ENCODE data around the gene LTV1.

The LTV1 gene

GRCh38 chr6:143821359-143821758 is 21.8 kb upstream of the LTV1 start:
- no peaks in the 10 kb centered on the region for H3K4me1 ChIP-seq
- no peak for TF ChIP-seq CTCF (IDR thresholded peaks at IDR 0.05; ENCODE audit: low read depth, low read length)
- DNase-seq, result no peak
- H3K4me3 ChIP-seq (ENCODE audit: low read depth, low read length), result no peak overlapping the region
- H3K27me3 ChIP-seq, result no peaks in the 10 kb centered on the region
- no peaks in the 10 kb centered on the region for H3K9me3 ChIP-seq
- no peaks in the 10 kb centered on the region for H3K36me3 ChIP-seq

GRCh38 chr6:143822584-143823024 is 20.5 kb upstream of the LTV1 start:
- no peak overlapping the region for H3K4me3 ChIP-seq (ENCODE audit: low read depth, low read length)
- DNase-seq, result no peak
- no peaks in the 10 kb centered on the region for H3K27me3 ChIP-seq
- H3K36me3 ChIP-seq, result no peaks in the 10 kb centered on the region
- H3K9me3 ChIP-seq, result no peaks in the 10 kb centered on the region
- no peaks in the 10 kb centered on the region for H3K4me1 ChIP-seq
- no peak for TF ChIP-seq CTCF (IDR thresholded peaks at IDR 0.05; ENCODE audit: low read depth, low read length)

DNA sequence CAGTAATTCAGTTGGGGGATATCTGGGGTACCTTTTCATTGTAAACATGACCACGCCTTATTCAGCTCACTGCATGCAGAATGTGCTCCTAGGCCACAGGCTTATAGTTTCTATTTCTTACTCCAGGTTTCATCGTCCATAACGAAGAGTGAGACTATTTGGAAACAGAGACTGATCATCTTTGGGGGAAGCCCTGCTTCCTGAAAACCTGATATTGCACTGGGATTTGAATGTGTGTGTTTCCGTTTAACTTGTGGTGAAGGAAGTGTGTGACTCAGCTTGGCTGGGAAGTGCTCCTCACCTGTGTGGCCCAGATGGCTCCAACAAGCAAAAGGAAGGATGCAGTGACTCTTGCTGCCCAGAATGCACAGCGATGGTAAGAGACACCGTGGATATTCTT is 19.6 kb upstream of the LTV1 start:
- DNase-seq, result no peak
- no peaks in the 10 kb centered on the region for H3K27me3 ChIP-seq
- H3K4me1 ChIP-seq, result no peaks in the 10 kb centered on the region
- no peak for TF ChIP-seq CTCF (IDR thresholded peaks at IDR 0.05; ENCODE audit: low read depth, low read length)
- H3K36me3 ChIP-seq, result no peaks in the 10 kb centered on the region
- H3K4me3 ChIP-seq (ENCODE audit: low read depth, low read length), result no peak overlapping the region
- no peaks in the 10 kb centered on the region for H3K9me3 ChIP-seq

- no peaks in the 10 kb centered on the region for H3K9me3 ChIP-seq
- H3K36me3 ChIP-seq, result no peaks in the 10 kb centered on the region
- TF ChIP-seq CTCF (IDR thresholded peaks at IDR 0.05; ENCODE audit: low read depth, low read length), result no peak
- no peak overlapping the region for H3K4me3 ChIP-seq (ENCODE audit: low read depth, low read length)
- no peaks in the 10 kb centered on the region for H3K27me3 ChIP-seq
- no peaks in the 10 kb centered on the region for H3K4me1 ChIP-seq
- no peak for DNase-seq
Observed at GRCh38 chr6:143828572-143828971, 14.6 kb upstream of the LTV1 start.

- H3K9me3 ChIP-seq, result no peaks in the 10 kb centered on the region
- TF ChIP-seq CTCF (IDR thresholded peaks at IDR 0.05; ENCODE audit: low read depth, low read length), result no peak
- no peaks in the 10 kb centered on the region for H3K4me1 ChIP-seq
- no peaks in the 10 kb centered on the region for H3K36me3 ChIP-seq
- no peak overlapping the region for H3K4me3 ChIP-seq (ENCODE audit: low read depth, low read length)
- DNase-seq, result no peak
- H3K27me3 ChIP-seq, result peaks cover 2% of the 10 kb centered on the region
Observed at GRCh38 chr6:143836150-143836549, 7.0 kb upstream of the LTV1 start.

DNA sequence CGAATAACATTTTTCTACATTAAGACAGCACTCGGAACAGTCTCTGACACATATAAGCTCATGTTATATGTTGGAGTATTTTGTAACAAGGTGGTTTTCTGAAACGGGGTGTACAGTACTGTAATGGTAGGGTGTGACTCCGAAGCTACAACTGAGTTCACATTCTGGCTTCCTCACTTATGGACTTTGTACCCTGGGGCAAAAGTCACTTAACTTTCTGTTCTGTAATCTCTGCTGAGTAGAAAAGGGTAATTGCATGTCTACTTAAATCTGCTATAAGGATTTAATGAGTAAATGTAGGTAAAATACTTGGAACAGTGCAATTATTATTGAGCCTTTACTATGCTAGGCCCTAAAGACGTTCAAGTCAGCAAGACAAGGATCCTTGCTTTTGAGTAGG is 4.7 kb upstream of the LTV1 start:
- no peak for DNase-seq
- H3K4me3 ChIP-seq (ENCODE audit: low read depth, low read length), result no peak overlapping the region
- TF ChIP-seq CTCF (IDR thresholded peaks at IDR 0.05; ENCODE audit: low read depth, low read length), result no peak
- no peaks in the 10 kb centered on the region for H3K9me3 ChIP-seq
- no peaks in the 10 kb centered on the region for H3K36me3 ChIP-seq
- no peaks in the 10 kb centered on the region for H3K4me1 ChIP-seq
- H3K27me3 ChIP-seq, result peaks cover 2% of the 10 kb centered on the region
